ENCODE measurements around the gene ADIPOQ.

GRCh38 chr3:186888569-186888968, 46.1 kb downstream of the ADIPOQ start:
- TF ChIP-seq CTCF (IDR thresholded peaks at IDR 0.05) (no peak), POLR2AphosphoS5 (IDR thresholded peaks at IDR 0.05) (no peak), POLR2A (IDR thresholded peaks at IDR 0.05) (no peak)
